ENCODE measurements around the gene C1GALT1C1.

DNA sequence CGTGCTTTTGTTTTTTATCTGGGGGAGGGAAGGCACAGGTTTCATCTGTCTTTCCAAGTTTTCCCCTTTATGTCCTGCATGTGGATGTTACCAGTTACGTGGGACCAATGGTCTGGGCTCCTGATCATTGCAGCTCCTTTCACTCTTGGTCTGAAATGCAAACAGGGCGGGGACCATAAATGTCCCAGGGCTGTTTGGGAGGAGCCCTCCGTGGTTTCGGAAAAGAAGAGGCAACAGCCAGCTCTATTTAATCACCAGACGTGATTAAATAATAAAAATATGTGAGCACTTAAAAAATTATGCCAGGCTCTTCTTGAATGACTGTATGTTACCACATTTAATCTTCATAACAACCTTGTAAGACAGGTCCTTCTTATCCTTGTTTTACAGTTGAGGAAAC lies 30.8 kb upstream of the C1GALT1C1 start:
- TF ChIP-seq CTCF (IDR thresholded peaks at IDR 0.05), result no peak
- no peak for TF ChIP-seq EP300 (IDR thresholded peaks at IDR 0.05)
- TF ChIP-seq POLR2A (IDR thresholded peaks at IDR 0.05), result no peak
